Kidney (tissue), 14 donors: ENCODE data around the gene SRF. TPM values are rescaled to one million over a fixed set of nuclear protein-coding genes. Genes with fewer than 3 reads are reported as not detected.
A peak's percentile ranks its signal among the peaks of the same experiment; 100 is the strongest.

Experiments used
- DNase-seq, 5 donors: peaks; one replicate each; pipeline ENCODE4 v3.0.0-alpha.2; 2013 to 2020
- FAIRE-seq: peaks from 2 replicates; lab custom pipeline; 2012; peaks lifted over from hg19 to GRCh38; lab: Jason Lieb, UNC
- H3K27ac ChIP-seq, 2 donors: one replicate each; pipeline ENCODE4 v1.7.0; 2013; ENCODE audit warnings: low read depth in 2 of 2, low read length in 2 of 2, inconsistent platforms in 1 of 2
- H3K27me3 ChIP-seq: one replicate; pipeline ENCODE4 v1.7.1; 2013; ENCODE audit warnings: low read length, inconsistent platforms; ENCODE audit not compliant: control insufficient read depth, insufficient read depth
- H3K36me3 ChIP-seq, 3 donors: one replicate each; pipeline versions ENCODE4 v1.7.0 to v1.7.1; 2013; ENCODE audit warnings: low read length in 3 of 3, control low read depth in 1 of 3, inconsistent platforms in 1 of 3; ENCODE audit not compliant: insufficient read depth in 3 of 3, control insufficient read depth in 2 of 3
- H3K4me1 ChIP-seq, 3 donors: one replicate each; pipeline versions ENCODE4 v1.7.0 to v1.7.1; 2013; ENCODE audit warnings: low read length in 3 of 3, inconsistent platforms in 1 of 3, low read depth in 1 of 3; ENCODE audit not compliant: control insufficient read depth in 2 of 3, insufficient read depth in 2 of 3
- H3K4me3 ChIP-seq, 3 donors: one replicate each; pipeline versions ENCODE4 v1.7.0 to v1.8.1; 2013; ENCODE audit warnings: low read length in 3 of 3, control low read depth in 1 of 3, inconsistent platforms in 1 of 3
- H3K9ac ChIP-seq, 3 donors: one replicate each; pipeline versions ENCODE4 v1.7.0 to v1.7.1; 2013; ENCODE audit warnings: low read length in 3 of 3, control low read depth in 1 of 3, inconsistent platforms in 1 of 3
- H3K9me3 ChIP-seq, 3 donors: one replicate each; pipeline versions ENCODE4 v1.7.0 to v1.7.1; 2013; ENCODE audit warnings: low read length in 3 of 3, control low read depth in 1 of 3, inconsistent platforms in 1 of 3; ENCODE audit not compliant: control insufficient read depth in 2 of 3, insufficient read depth in 1 of 3
- intact Hi-C: fragments of 100-400 bp; cut with DNase I; formaldehyde crosslinking; loops from one replicate; pipeline ENCODE4 v1.11.1; 2022
- polyA plus RNA-seq: library from polyadenylated mRNA; stranded (reverse); fragments of 350-450 nt; fragmentation: Illumina TruSeq; extraction: RNeasy Lipid Tissue Mini Kit (QIAGEN cat#74804); gene quantifications from one replicate; pipeline ENCODE4 v1.2.3, GENCODE V29; 2014; ENCODE audit warnings: low read depth, low replicate concordance; ENCODE audit not compliant: insufficient read depth
- total RNA-seq: library from RNA; stranded (reverse); fragmentation: NEBNext Ultra II Directional; extraction: Animal tissue kit (Norgen Biotek cat#: 25700); gene quantifications from one replicate; pipeline ENCODE4 v1.2.1, GENCODE V29; 2021
- TF ChIP-seq, protein P1 (sequence below): IDR thresholded peaks from 3 replicates; pipeline ENCODE4 v1.5.1; 2012; ENCODE audit warnings: mild to moderate bottlenecking, moderate library complexity, borderline replicate concordance; ENCODE audit not compliant: insufficient read depth; ENCODE audit errors: extremely low read depth
- donor health status: control.
- donor health status: control.
- donor health status: control.
- donor health status: control.
- donor health status: control.
- donor health status: DM: yes; HTN: yes; CAD: no.
- donor health status: Normal renal cell carcinoma (clear cell type).

The SRF gene
- total and polyA plus RNA-seq, 2 donors from 2014 or later, result 13.8 to 30.6 TPM

- intact Hi-C loops, result no loop called here
- no peak overlapping the region for H3K27ac ChIP-seq
- no peak overlapping the region for H3K9ac ChIP-seq
- H3K27me3 ChIP-seq, result no peaks in the 10 kb centered on the region
- no peaks in the 10 kb centered on the region for H3K9me3 ChIP-seq
- TF ChIP-seq, protein P1, sequence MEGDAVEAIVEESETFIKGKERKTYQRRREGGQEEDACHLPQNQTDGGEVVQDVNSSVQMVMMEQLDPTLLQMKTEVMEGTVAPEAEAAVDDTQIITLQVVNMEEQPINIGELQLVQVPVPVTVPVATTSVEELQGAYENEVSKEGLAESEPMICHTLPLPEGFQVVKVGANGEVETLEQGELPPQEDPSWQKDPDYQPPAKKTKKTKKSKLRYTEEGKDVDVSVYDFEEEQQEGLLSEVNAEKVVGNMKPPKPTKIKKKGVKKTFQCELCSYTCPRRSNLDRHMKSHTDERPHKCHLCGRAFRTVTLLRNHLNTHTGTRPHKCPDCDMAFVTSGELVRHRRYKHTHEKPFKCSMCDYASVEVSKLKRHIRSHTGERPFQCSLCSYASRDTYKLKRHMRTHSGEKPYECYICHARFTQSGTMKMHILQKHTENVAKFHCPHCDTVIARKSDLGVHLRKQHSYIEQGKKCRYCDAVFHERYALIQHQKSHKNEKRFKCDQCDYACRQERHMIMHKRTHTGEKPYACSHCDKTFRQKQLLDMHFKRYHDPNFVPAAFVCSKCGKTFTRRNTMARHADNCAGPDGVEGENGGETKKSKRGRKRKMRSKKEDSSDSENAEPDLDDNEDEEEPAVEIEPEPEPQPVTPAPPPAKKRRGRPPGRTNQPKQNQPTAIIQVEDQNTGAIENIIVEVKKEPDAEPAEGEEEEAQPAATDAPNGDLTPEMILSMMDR, result no peak
- H3K4me1 ChIP-seq, result no peaks in the 10 kb centered on the region
- H3K4me3 ChIP-seq, result no peak overlapping the region
- FAIRE-seq, result no peak
- H3K36me3 ChIP-seq, result peaks cover 0 to 9% (median 0%) of the 10 kb centered on the region in 3 donors
- no peak for DNase-seq
Observed at GRCh38 chr6:43207286-43207685, 36.2 kb downstream of the SRF start.

GRCh38 chr6:43211955-43212354, 40.9 kb downstream of the SRF start:
- H3K9ac ChIP-seq, result no peak overlapping the region
- FAIRE-seq (no peak), DNase-seq (peak in 2 of 5 donors; percentile 51 to 54)
- no peaks in the 10 kb centered on the region for H3K4me1 ChIP-seq
- TF ChIP-seq, protein P1, result no peak
- no peaks in the 10 kb centered on the region for H3K9me3 ChIP-seq
- H3K4me3 ChIP-seq, result no peak overlapping the region
- H3K36me3 ChIP-seq, result peaks cover 0 to 17% (median 0%) of the 10 kb centered on the region in 3 donors
- no peak overlapping the region for H3K27ac ChIP-seq
- intact Hi-C loops, result no loop called here
- H3K27me3 ChIP-seq, result no peaks in the 10 kb centered on the region

GRCh38 chr6:43213431-43213830, 42.4 kb downstream of the SRF start:
- no peak overlapping the region for H3K9ac ChIP-seq
- H3K4me1 ChIP-seq, result no peaks in the 10 kb centered on the region
- peaks cover 0 to 17% (median 2%) of the 10 kb centered on the region in 3 donors for H3K36me3 ChIP-seq
- intact Hi-C loops, result no loop called here
- no peak overlapping the region for H3K27ac ChIP-seq
- DNase-seq, result no peak
- H3K4me3 ChIP-seq, result no peak overlapping the region
- H3K27me3 ChIP-seq, result no peaks in the 10 kb centered on the region
- TF ChIP-seq, protein P1, result no peak
- no peak for FAIRE-seq
- H3K9me3 ChIP-seq, result no peaks in the 10 kb centered on the region

DNA sequence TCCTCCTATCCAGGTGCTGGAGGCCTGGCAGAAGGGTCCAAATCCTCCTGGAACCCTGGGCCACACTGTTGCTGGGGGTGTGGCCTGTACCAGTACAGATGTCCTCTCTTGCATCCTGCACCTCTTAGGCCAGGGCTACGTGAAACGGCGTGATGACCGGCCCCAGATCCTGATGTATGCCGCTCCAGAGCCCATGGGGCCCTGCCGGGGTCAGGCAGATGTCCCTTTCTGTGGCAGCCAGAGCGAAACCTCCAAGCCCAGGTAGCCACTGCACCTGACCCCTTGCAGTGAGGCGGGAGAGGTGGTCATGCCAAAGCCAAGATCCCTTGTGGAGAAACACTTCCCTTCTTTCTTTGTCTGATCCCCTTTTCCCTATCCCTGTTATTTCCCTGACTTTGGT, 44.0 kb downstream of the SRF start:
- TF ChIP-seq, protein P1, result no peak
- DNase-seq (peak in 1 of 5 donors; percentile 15), FAIRE-seq (no peak)

More for the DNA sequence above, 44.0 kb downstream of the SRF start:
- peaks cover 0 to 17% (median 3%) of the 10 kb centered on the region in 3 donors for H3K36me3 ChIP-seq
- intact Hi-C loops, result no loop called here
- H3K4me3 ChIP-seq, result no peak overlapping the region
- H3K9me3 ChIP-seq, result no peaks in the 10 kb centered on the region
- H3K9ac ChIP-seq, result no peak overlapping the region
- no peaks in the 10 kb centered on the region for H3K4me1 ChIP-seq
- no peak overlapping the region for H3K27ac ChIP-seq
- H3K27me3 ChIP-seq, result no peaks in the 10 kb centered on the region
